IMR-90 (cell line): ENCODE measurements around the gene CHST3. TPM values are rescaled to one million over a fixed set of nuclear protein-coding genes. Genes with fewer than 3 reads are reported as not detected.

Experiments
- ATAC-seq: fragments of 200-7000 bp; cut with Tn5 transposase; 2 replicates; pipeline ENCODE4 v1.9.1; 2020; ENCODE audit warnings: low read depth, mild to moderate bottlenecking, moderate library complexity
- BruUV-seq: library from RNA; stranded (reverse); fragments of 400-500 nt; replicated peaks from 2 replicates; lab custom pipeline; 2021; lab: Mats Ljungman, UMichigan
- CTCF ChIA-PET: fragments of 300-600 bp; formaldehyde crosslinking; extraction: SDS; loops from one replicate; lab custom pipeline; 2021; ENCODE audit warnings: antibody characterized with exemption; lab: Yijun Ruan, JAX
- POLR2A ChIA-PET: fragments of 300-600 bp; sonication (Branson Sonifier 250); formaldehyde crosslinking; loops from one replicate; lab custom pipeline; 2022; ENCODE audit warnings: antibody characterized with exemption; ENCODE audit not compliant: unreplicated experiment; lab: Charles Lee
- DNase-seq: peaks from one replicate; pipeline ENCODE4 v3.0.0; 2013
- H2AFZ ChIP-seq: replicated peaks from 2 replicates; pipeline ENCODE3; 2013; ENCODE audit warnings: low read length, mild to moderate bottlenecking; ENCODE audit not compliant: poor library complexity
- H2AK5ac ChIP-seq: 2 replicates; pipeline ENCODE4 v1.6.1; 2013; ENCODE audit warnings: low read depth, low read length, inconsistent platforms
- H2AK9ac ChIP-seq: replicated peaks from 2 replicates; pipeline ENCODE3; 2013; ENCODE audit warnings: mild to moderate bottlenecking, low read depth, low read length, moderate library complexity; ENCODE audit not compliant: poor library complexity
- H2BK120ac ChIP-seq: 2 replicates; pipeline ENCODE4 v1.6.1; 2013; ENCODE audit warnings: low read depth, low read length, inconsistent platforms
- H2BK15ac ChIP-seq: 3 replicates; pipeline ENCODE4 v1.6.1; 2013; ENCODE audit warnings: low read depth, low read length, inconsistent platforms
- H2BK20ac ChIP-seq: 2 replicates; pipeline ENCODE4 v1.6.1; 2013; ENCODE audit warnings: low read depth, mild to moderate bottlenecking, inconsistent platforms, low read length, moderate library complexity
- H2BK5ac ChIP-seq: 2 replicates; pipeline ENCODE4 v1.6.1; 2013; ENCODE audit warnings: mild to moderate bottlenecking, low read depth, low read length, inconsistent platforms; ENCODE audit not compliant: poor library complexity, severe bottlenecking
- H3K14ac ChIP-seq: replicated peaks from 2 replicates; pipeline ENCODE4 v1.6.1; 2013; ENCODE audit warnings: low read depth, low read length, inconsistent platforms
- H3K18ac ChIP-seq: 2 replicates; pipeline ENCODE4 v1.6.1; 2013; ENCODE audit warnings: low read depth, low read length, control low read depth
- H3K23ac ChIP-seq: 2 replicates; pipeline ENCODE4 v1.6.1; 2013; ENCODE audit warnings: low read depth, low read length, inconsistent platforms
- H3K27ac ChIP-seq: 2 replicates; pipeline ENCODE4 v1.5.1; 2013; ENCODE audit warnings: mild to moderate bottlenecking, control low read depth, low read length; ENCODE audit not compliant: insufficient read depth
- H3K27me3 ChIP-seq: 2 replicates; pipeline ENCODE4 v1.6.1; 2013; ENCODE audit warnings: low read length; ENCODE audit not compliant: control insufficient read depth, insufficient read depth
- H3K36me3 ChIP-seq: 2 replicates; pipeline ENCODE4 v1.6.1; 2013; ENCODE audit warnings: low read length, mixed read lengths; ENCODE audit not compliant: control insufficient read depth, insufficient read depth
- H3K4ac ChIP-seq: 2 replicates; pipeline ENCODE4 v1.6.1; 2013; ENCODE audit warnings: low read depth, low read length, inconsistent platforms
- H3K4me1 ChIP-seq: 2 replicates; pipeline ENCODE4 v1.6.1; 2013; ENCODE audit warnings: low read length, mixed read lengths; ENCODE audit not compliant: control insufficient read depth, insufficient read depth
- H3K4me2 ChIP-seq: 2 replicates; pipeline ENCODE4 v1.6.1; 2013; ENCODE audit warnings: low read depth, mild to moderate bottlenecking, control low read depth, low read length, moderate library complexity
- H3K4me3 ChIP-seq: 2 replicates; pipeline ENCODE4 v1.5.1; 2013; ENCODE audit warnings: low read depth, mild to moderate bottlenecking, control low read depth, low read length, moderate library complexity; ENCODE audit not compliant: insufficient read depth
- H3K56ac ChIP-seq: 2 replicates; pipeline ENCODE4 v1.6.1; 2013; ENCODE audit warnings: low read length, inconsistent platforms; ENCODE audit not compliant: insufficient read depth; ENCODE audit errors: extremely low read depth
- H3K79me1 ChIP-seq, 2 experiments: 2 replicates each; pipeline ENCODE4 v1.6.1; 2013; ENCODE audit warnings: low read length in 2 of 2, inconsistent platforms in 1 of 2, low read depth in 1 of 2
- H3K9ac ChIP-seq: 2 replicates; pipeline ENCODE4 v1.6.1; 2013; ENCODE audit warnings: low read depth, low read length, control low read depth
- H3K9me1 ChIP-seq: 2 replicates; pipeline ENCODE4 v1.6.1; 2013; ENCODE audit warnings: low read length, inconsistent platforms; ENCODE audit not compliant: insufficient read depth
- H3K9me3 ChIP-seq: 2 replicates; pipeline ENCODE4 v1.6.1; 2013; ENCODE audit warnings: low read length; ENCODE audit not compliant: control insufficient read depth, insufficient read depth
- H4K20me1 ChIP-seq: 2 replicates; pipeline ENCODE4 v1.6.1; 2013; ENCODE audit warnings: low read length, inconsistent platforms; ENCODE audit not compliant: insufficient read depth
- H4K5ac ChIP-seq: 2 replicates; pipeline ENCODE4 v1.6.1; 2013; ENCODE audit warnings: mild to moderate bottlenecking, low read depth, low read length, control low read depth
- H4K8ac ChIP-seq, 2 experiments: 2 replicates each; pipeline ENCODE4 v1.6.1; 2013; ENCODE audit warnings: low read depth in 2 of 2, low read length in 2 of 2, control low read depth in 1 of 2, inconsistent platforms in 1 of 2
- H4K91ac ChIP-seq: 2 replicates; pipeline ENCODE4 v1.6.1; 2013; ENCODE audit warnings: low read depth, low read length, inconsistent platforms; ENCODE audit not compliant: insufficient read depth
- BHLHE40 ChIP-seq: fragments of 150-350 bp; IDR thresholded peaks from 2 replicates; pipeline ENCODE4 v1.6.1; 2016; ENCODE audit warnings: mild to moderate bottlenecking, low read depth, low read length
- CEBPB ChIP-seq: IDR thresholded peaks from 2 replicates; pipeline ENCODE4 v1.6.1; 2012; ENCODE audit warnings: low read depth, low read length, improper control_type of control experiment
- CHD1 ChIP-seq: IDR thresholded peaks from 2 replicates; pipeline ENCODE4 v1.6.1; 2012; ENCODE audit warnings: low read depth, low read length, improper control_type of control experiment
- CTCF ChIP-seq: conservative IDR thresholded peaks from 2 replicates; pipeline ENCODE4 v1.5.1; 2012; ENCODE audit warnings: mild to moderate bottlenecking, low read depth, low read length, improper control_type of control experiment
- ELK1 ChIP-seq: fragments of 150-350 bp; IDR thresholded peaks from 2 replicates; pipeline ENCODE4 v1.6.1; 2016; ENCODE audit warnings: low read depth, mild to moderate bottlenecking, low read length, moderate library complexity, borderline replicate concordance
- FOS ChIP-seq: fragments of 150-350 bp; IDR thresholded peaks from 2 replicates; pipeline ENCODE4 v1.6.1; 2016; ENCODE audit warnings: low read depth, low read length
- MAFK ChIP-seq: IDR thresholded peaks from 2 replicates; pipeline ENCODE4 v1.6.1; 2012; ENCODE audit warnings: low read depth, low read length, improper control_type of control experiment
- MAZ ChIP-seq: IDR thresholded peaks from 2 replicates; pipeline ENCODE4 v1.6.1; 2012; ENCODE audit warnings: low read depth, mild to moderate bottlenecking, low read length, improper control_type of control experiment, moderate library complexity, borderline replicate concordance
- MXI1 ChIP-seq: IDR thresholded peaks from 2 replicates; pipeline ENCODE4 v1.6.1; 2012; ENCODE audit warnings: low read depth, mild to moderate bottlenecking, low read length, moderate library complexity, borderline replicate concordance
- NFE2L2 ChIP-seq: fragments of 150-350 bp; IDR thresholded peaks from 2 replicates; pipeline ENCODE4 v1.6.1; 2016; ENCODE audit warnings: low read depth, mild to moderate bottlenecking, low read length
- POLR2A ChIP-seq: IDR thresholded peaks from 2 replicates; pipeline ENCODE4 v1.6.1; 2012; ENCODE audit warnings: mild to moderate bottlenecking, low read depth, low read length
- RAD21 ChIP-seq: IDR thresholded peaks from 2 replicates; pipeline ENCODE4 v1.6.1; 2012; ENCODE audit warnings: low read length, improper control_type of control experiment
- RCOR1 ChIP-seq: IDR thresholded peaks from 2 replicates; pipeline ENCODE4 v1.6.1; 2012; ENCODE audit warnings: mild to moderate bottlenecking, low read length, improper control_type of control experiment; ENCODE audit not compliant: insufficient replicate concordance
- RFX5 ChIP-seq: IDR thresholded peaks from 2 replicates; pipeline ENCODE4 v1.8.0; 2012; ENCODE audit warnings: low read depth, mild to moderate bottlenecking, low read length, moderate library complexity
- SMC3 ChIP-seq: fragments of 150-350 bp; IDR thresholded peaks from 2 replicates; pipeline ENCODE4 v1.6.1; 2016; ENCODE audit warnings: low read depth, mild to moderate bottlenecking, antibody characterized with exemption, low read length, moderate library complexity
- USF2 ChIP-seq: fragments of 150-350 bp; IDR thresholded peaks from 2 replicates; pipeline ENCODE4 v1.6.1; 2017; ENCODE audit warnings: mild to moderate bottlenecking, antibody characterized with exemption, low read length, low read depth
- WGBS, 2 experiments: methylation state at CpG; one replicate each; pipeline versions ENCODE4 v1.1.5 to v1.1.7; 2013; ENCODE audit warnings: missing lambda C conversion rate in 2 of 2; ENCODE audit not compliant: insufficient read length in 1 of 2; ENCODE audit errors: extremely low coverage in 2 of 2; 5-methylcytosine and 5-hydroxymethylcytosine counted together
- dilution Hi-C: fragments of 300-500 bp; cut with HindIII; formaldehyde crosslinking; loops from one replicate; pipeline ENCODE4 v1.14.3; 2018; ENCODE audit warnings: low sequenced_read_pairs; ENCODE audit not compliant: unreplicated experiment
- in situ Hi-C: fragments of 300-500 bp; cut with MboI; formaldehyde crosslinking; loops from 3 replicates; pipeline ENCODE4 v1.14.3; 2019; ENCODE audit warnings: low sequenced_read_pairs, inconsistent platforms, mixed read lengths
- intact Hi-C: fragments of 100-400 bp; cut with micrococcal nuclease; formaldehyde crosslinking; loops from 2 replicates; pipeline ENCODE4 v1.10.0; 2022
- polyA plus RNA-seq, 3 experiments: library from polyadenylated mRNA; depleted of rRNA; stranded (reverse); fragments of >200 nt; gene quantifications; 2 replicates each; pipeline ENCODE4 v1.2.3, GENCODE V29; 2012; ENCODE audit warnings: low replicate concordance in 1 of 3
- total RNA-seq: library from RNA; depleted of rRNA; stranded (reverse); fragments of >200 nt; gene quantifications from 2 replicates; pipeline ENCODE4 v1.2.3, GENCODE V29; 2012

Gene CHST3
- total and polyA plus RNA-seq, 2 of the 4 experiments (the other 2 are of a cell fraction), result 8.6 to 9.0 TPM

GRCh38 chr10:72014197-72014596 is 50.0 kb downstream of the CHST3 start:
- Histone ChIP-seq H3K9ac (no peak overlapping the region), H3K9me1 (peaks cover 29% of the 10 kb centered on the region), H2BK5ac (no peak overlapping the region), H2AK9ac (no peak overlapping the region), H2AFZ (no peak overlapping the region), H4K5ac (no peak overlapping the region), H3K4ac (no peak overlapping the region), H4K20me1 (peaks cover 10% of the 10 kb centered on the region; the same call in 1 of the 2 replicates), H3K4me2 (no peak overlapping the region), H3K27me3 (no peaks in the 10 kb centered on the region; the same call in 1 of the 2 replicates), H3K79me1 (peaks cover 7 to 15% of the 10 kb centered on the region in 2 experiments), H3K4me1 (peaks cover 22% of the 10 kb centered on the region), H2BK15ac (no peak overlapping the region), H2AK5ac (no peak overlapping the region), H2BK20ac (no peak overlapping the region), H3K9me3 (no peaks in the 10 kb centered on the region), H3K27ac (no peak overlapping the region), H3K14ac (no peak overlapping the region), H4K91ac (no peak overlapping the region), H2BK120ac (no peak overlapping the region), H4K8ac (no peak overlapping the region), H3K4me3 (no peak overlapping the region), H3K56ac (no peak overlapping the region), H3K18ac (no peak overlapping the region), H3K36me3 (no peaks in the 10 kb centered on the region), H3K23ac (no peak overlapping the region; the same call in 1 of the 2 replicates)
- dilution Hi-C loops (no loop called here), intact Hi-C loops (no loop called here), in situ Hi-C loops (no loop called here)
- CTCF ChIA-PET, result no interaction called here
- no CpG with 5 or more reads among the region's 2 CpGs for WGBS, 2 experiments
- BruUV-seq, result no TSS peak
- DNase-seq (no peak), ATAC-seq (no peak)
- TF ChIP-seq MAZ, result no peak
- no peak for TF ChIP-seq USF2
- no peak for TF ChIP-seq SMC3
- TF ChIP-seq RFX5, result no peak
- no peak for TF ChIP-seq MXI1
- TF ChIP-seq RCOR1, result no peak
- TF ChIP-seq POLR2A, result no peak
- TF ChIP-seq MAFK, result no peak
- no peak for TF ChIP-seq ELK1
- TF ChIP-seq FOS, result no peak
- TF ChIP-seq CEBPB, result no peak
- TF ChIP-seq CHD1, result no peak
- TF ChIP-seq NFE2L2, result no peak
- TF ChIP-seq CTCF, result no peak
- TF ChIP-seq BHLHE40, result no peak
- no peak for TF ChIP-seq RAD21
- POLR2A ChIA-PET, result no interaction called here
